ENCODE data around the gene CTNND2. TPM values are rescaled to one million over a fixed set of nuclear protein-coding genes. Genes with fewer than 3 reads are reported as not detected.

Gene CTNND2
- total and polyA plus RNA-seq, 3 donors from 2014 or later = 9.1 to 17.2 (median 11.3) TPM

- no peaks in the 10 kb centered on the region for H3K27me3 ChIP-seq
- H3K4me3 ChIP-seq = no peak overlapping the region
- TF ChIP-seq CTCF (IDR thresholded peaks at IDR 0.05) (no peak), POLR2A (IDR thresholded peaks at IDR 0.05) (no peak)
- no peaks in the 10 kb centered on the region for H3K4me1 ChIP-seq
- H3K27ac ChIP-seq = no peak overlapping the region
- 86 to 88% methylated on average over 2 of the region's 2 CpGs for WGBS, 2 donors
- DNase-seq = no peak
- intact Hi-C loops (cut with DNase I; ENCODE audit: low total_unique reads) = no loop called here
- no peaks in the 10 kb centered on the region for H3K9me3 ChIP-seq
- H3K36me3 ChIP-seq (ENCODE audit: low read depth, missing control alignments) = no peaks in the 10 kb centered on the region
These were observed 847.7 kb downstream of the CTNND2 start for GRCh38 chr5:11056560-11056959.

- Histone ChIP-seq H3K4me1 (no peaks in the 10 kb centered on the region), H3K27ac (no peak overlapping the region), H3K9me3 (no peaks in the 10 kb centered on the region), H3K36me3 (ENCODE audit: low read depth, missing control alignments) (no peaks in the 10 kb centered on the region), H3K27me3 (no peaks in the 10 kb centered on the region), H3K4me3 (no peak overlapping the region)
- 86 to 88% methylated on average over 3 of the region's 3 CpGs for WGBS, 2 donors
- intact Hi-C loops (cut with DNase I; ENCODE audit: low total_unique reads) = no loop called here
- TF ChIP-seq POLR2A (IDR thresholded peaks at IDR 0.05) (no peak), CTCF (IDR thresholded peaks at IDR 0.05) (no peak)
- DNase-seq = no peak
These were observed 850.2 kb downstream of the CTNND2 start for GRCh38 chr5:11054014-11054413.

GRCh38 chr5:11052871-11053270 is 851.4 kb downstream of the CTNND2 start:
- no peak for TF ChIP-seq CTCF (IDR thresholded peaks at IDR 0.05)
- no peak for TF ChIP-seq POLR2A (IDR thresholded peaks at IDR 0.05)
- Histone ChIP-seq H3K4me1 (no peaks in the 10 kb centered on the region), H3K27ac (no peak overlapping the region), H3K4me3 (no peak overlapping the region), H3K27me3 (no peaks in the 10 kb centered on the region), H3K36me3 (ENCODE audit: low read depth, missing control alignments) (no peaks in the 10 kb centered on the region), H3K9me3 (no peaks in the 10 kb centered on the region)
- no peak for DNase-seq
- intact Hi-C loops (cut with DNase I; ENCODE audit: low total_unique reads) = no loop called here

DNA sequence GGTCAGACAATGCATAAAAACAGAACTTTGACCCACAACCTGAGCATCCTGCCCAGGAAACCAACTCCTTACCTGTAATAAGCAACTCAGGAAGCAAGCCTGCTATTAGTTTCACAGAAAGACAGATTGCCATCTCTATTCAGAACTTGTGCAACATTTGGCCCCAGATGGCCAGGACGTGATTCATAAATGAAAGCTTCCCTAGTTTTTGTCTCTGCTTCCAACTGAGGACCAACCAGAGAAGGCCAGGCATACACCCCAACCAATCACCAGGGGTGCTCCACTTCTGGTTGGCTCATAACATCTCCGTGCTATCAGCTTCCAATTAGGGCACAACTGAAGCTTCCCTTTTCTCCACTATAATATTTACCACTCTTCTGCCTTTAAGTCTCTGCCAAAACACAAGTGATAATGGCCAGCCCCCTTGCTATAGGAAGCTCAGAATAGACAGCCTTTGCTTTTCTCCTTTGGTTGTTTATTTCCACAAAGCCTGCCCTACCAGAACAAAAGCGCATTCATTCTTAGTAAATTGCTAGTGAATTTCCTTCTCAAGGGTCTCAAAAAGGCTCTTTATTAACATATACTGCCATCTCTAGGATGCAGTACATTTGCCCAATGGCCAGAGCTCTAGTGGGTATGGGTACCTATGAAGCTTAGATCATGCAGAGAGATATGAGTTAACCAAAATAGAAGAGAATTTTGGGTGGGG is 853.5 kb downstream of the CTNND2 start:
- H3K36me3 ChIP-seq (ENCODE audit: low read depth, missing control alignments) = no peaks in the 10 kb centered on the region
- TF ChIP-seq POLR2A (IDR thresholded peaks at IDR 0.05) (no peak), CTCF (IDR thresholded peaks at IDR 0.05) (no peak)
- WGBS, 2 donors = 65 to 81% methylated on average over 3 of the region's 3 CpGs
- H3K9me3 ChIP-seq = no peaks in the 10 kb centered on the region
- H3K4me3 ChIP-seq = no peak overlapping the region
- H3K4me1 ChIP-seq = no peaks in the 10 kb centered on the region
- intact Hi-C loops (cut with DNase I; ENCODE audit: low total_unique reads) = no loop called here
- H3K27me3 ChIP-seq = no peaks in the 10 kb centered on the region
- H3K27ac ChIP-seq = no peak overlapping the region
- no peak for DNase-seq

DNA sequence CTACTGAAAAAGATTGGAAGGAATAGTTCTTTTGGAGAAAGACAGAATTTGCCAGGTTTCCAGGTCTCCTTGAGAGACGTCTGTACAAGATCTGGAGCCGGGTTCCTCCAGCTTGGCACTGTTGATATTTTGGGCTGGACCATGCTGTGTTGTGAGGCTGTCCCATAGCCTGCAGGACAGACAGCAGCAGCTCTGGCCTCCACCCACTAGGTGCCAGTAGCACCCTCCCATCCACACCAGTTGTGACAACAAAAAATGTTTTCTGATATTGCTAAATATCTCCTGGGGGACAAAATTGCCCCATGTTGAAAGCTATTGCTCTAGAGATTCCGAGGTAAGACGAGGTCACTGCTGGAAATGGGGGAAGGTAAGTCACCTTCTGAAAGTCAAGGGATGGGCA is 855.5 kb downstream of the CTNND2 start:
- TF ChIP-seq POLR2A (IDR thresholded peaks at IDR 0.05) (no peak), CTCF (IDR thresholded peaks at IDR 0.05) (no peak)
- Histone ChIP-seq H3K36me3 (ENCODE audit: low read depth, missing control alignments) (no peaks in the 10 kb centered on the region), H3K27ac (no peak overlapping the region), H3K27me3 (no peaks in the 10 kb centered on the region), H3K4me3 (no peak overlapping the region), H3K4me1 (no peaks in the 10 kb centered on the region), H3K9me3 (no peaks in the 10 kb centered on the region)
- DNase-seq = no peak
- 89% methylated on average over 4 of the region's 4 CpGs for WGBS, 2 donors
- intact Hi-C loops (cut with DNase I; ENCODE audit: low total_unique reads) = no loop called here
